OCI-LY7 (cell line): Measurements from ENCODE around the gene F8A3. TPM values are rescaled to one million over a fixed set of nuclear protein-coding genes. Genes with fewer than 3 reads are reported as not detected.

ENCODE experiments used
- microRNA-seq: library from miRNA; unstranded; fragments of <30 nt; microRNA quantifications from one replicate; pipeline ENCODE4 v1.2.0, GENCODE V29; 2022; ENCODE audit warnings: borderline replicate concordance
- small RNA-seq: library from RNA; depleted of rRNA; stranded (forward); fragments of <200 nt; gene quantifications from one replicate; pipeline ENCODE3, GENCODE V24; 2014
- total RNA-seq, 2 experiments: library from RNA; depleted of rRNA in 1 of 2; stranded (reverse); fragments of >200 nt in 1 of 2; shearing (Covaris generic) in 1 of 2; gene quantifications; 2 replicates each; pipeline ENCODE4 v1.2.3, GENCODE V29; 2014 to 2022

Gene F8A3
- total RNA-seq, 2 experiments from 2014 or later = 1.6 to 5.8 TPM

Small RNA genes lying within 50 kb of the gene (microRNA-seq; reads per million reads assigned to microRNA genes)
- not detected for gene MIR1184-3

Small RNA genes lying within 50 kb of the gene (small RNA-seq; reads per million reads assigned to genes)
- gene MIR1184-3 = not detected

Other genes starting within 250 kb of the F8A3 start
- gene VBP1, start 242.2 kb downstream of the F8A3 start, total RNA-seq (2014; rRNA removed; shearing (Covaris generic)) = 42.9 and 45.5 TPM in 2 replicates
- 58.5 and 63.4 TPM in 2 replicates for gene VBP1, start 242.2 kb downstream of the F8A3 start, total RNA-seq (2022)
- gene RAB39B, start 194.1 kb downstream of the F8A3 start, total RNA-seq (2014; rRNA removed; shearing (Covaris generic)) = 6.6 and 7.2 TPM in 2 replicates
- gene RAB39B, start 194.1 kb downstream of the F8A3 start, total RNA-seq (2022) = 13.4 and 14.3 TPM in 2 replicates
- not detected in 2 replicates for gene CLIC2, start 124.0 kb downstream of the F8A3 start, total RNA-seq (2014; rRNA removed; shearing (Covaris generic))
- not detected in 2 replicates for gene CLIC2, start 124.0 kb downstream of the F8A3 start, total RNA-seq (2022)
- gene F8A2, start 76.5 kb downstream of the F8A3 start, total RNA-seq (2014; rRNA removed; shearing (Covaris generic)) = not detected in 2 replicates
- gene F8A2, start 76.5 kb downstream of the F8A3 start, total RNA-seq (2022) = not detected in 2 replicates
- 0.03 and 0.13 TPM in 2 replicates for gene SPRY3, start 154.0 kb upstream of the F8A3 start, total RNA-seq (2014; rRNA removed; shearing (Covaris generic))
- 0.08 and 0.11 TPM in 2 replicates for gene SPRY3, start 154.0 kb upstream of the F8A3 start, total RNA-seq (2022)
- 2.9 and 4.2 TPM in 2 replicates for gene TMLHE, start 154.3 kb upstream of the F8A3 start, total RNA-seq (2014; rRNA removed; shearing (Covaris generic))
- 3.0 and 3.2 TPM in 2 replicates for gene TMLHE, start 154.3 kb upstream of the F8A3 start, total RNA-seq (2022)